SJSA1 (cell line): ENCODE data around the gene ZC3H7B. TPM values are rescaled to one million over a fixed set of nuclear protein-coding genes. Genes with fewer than 3 reads are reported as not detected.

Source experiments
- DNase-seq, 2 experiments: peaks; one replicate each; pipeline ENCODE4 v3.0.0-alpha.2; 2015 to 2020; ENCODE audit warnings: low spot score in 2 of 2, low read depth in 1 of 2
- H3K27ac ChIP-seq: fragments of 250-450 bp; sonication (Bioruptor Pico); 2 replicates; pipeline ENCODE4 v1.5.1; 2020; ENCODE audit warnings: mild to moderate bottlenecking, moderate library complexity
- H3K27me3 ChIP-seq: fragments of 250-450 bp; sonication (Bioruptor Pico); replicated peaks from 2 replicates; pipeline ENCODE4 v1.5.1; 2020; ENCODE audit warnings: mild to moderate bottlenecking, moderate library complexity
- H3K36me3 ChIP-seq: fragments of 250-450 bp; sonication (Bioruptor Pico); 2 replicates; pipeline ENCODE4 v1.5.1; 2020; ENCODE audit warnings: mild to moderate bottlenecking
- H3K4me1 ChIP-seq: fragments of 250-450 bp; sonication (Bioruptor Pico); replicated peaks from 2 replicates; pipeline ENCODE4 v1.6.1; 2021; ENCODE audit warnings: mild to moderate bottlenecking
- H3K4me3 ChIP-seq: fragments of 250-450 bp; sonication (Bioruptor Pico); 2 replicates; pipeline ENCODE4 v1.5.1; 2020; ENCODE audit warnings: mild to moderate bottlenecking
- H3K9me3 ChIP-seq: fragments of 250-450 bp; sonication (Bioruptor Pico); replicated peaks from 2 replicates; pipeline ENCODE4 v1.5.1; 2020; ENCODE audit warnings: mild to moderate bottlenecking
- total RNA-seq: library from RNA; depleted of rRNA; stranded (reverse); fragments of >200 nt; shearing (Covaris generic); gene quantifications from 2 replicates; pipeline ENCODE4 v1.2.3, GENCODE V29; 2014

Gene ZC3H7B
- total RNA-seq, 1 experiment from 2014 or later = 72.2 TPM

DNA sequence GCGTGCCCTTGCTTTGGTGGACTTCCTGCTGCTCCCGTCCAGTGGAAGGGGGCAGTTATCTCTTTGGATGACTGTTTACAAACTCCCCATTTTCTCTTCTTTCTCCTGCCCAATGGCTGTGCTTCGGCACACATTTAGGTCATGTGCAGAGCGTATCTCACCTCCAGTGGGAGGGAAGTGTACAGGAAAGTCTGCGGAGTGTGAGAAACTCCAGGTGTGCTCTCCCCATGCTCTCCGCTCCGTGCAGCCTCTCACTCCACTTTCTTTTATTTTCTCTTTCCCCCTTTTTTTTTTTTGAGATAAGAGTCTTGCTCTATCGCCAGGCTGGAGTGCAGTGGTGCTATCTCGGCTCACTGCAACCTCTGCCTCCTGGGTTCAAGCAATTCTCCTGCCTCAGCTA, 68.5 kb downstream of the ZC3H7B start:
- Histone ChIP-seq H3K27ac (no peak overlapping the region), H3K27me3 (no peaks in the 10 kb centered on the region), H3K4me1 (peaks cover 18% of the 10 kb centered on the region), H3K36me3 (no peaks in the 10 kb centered on the region), H3K9me3 (no peaks in the 10 kb centered on the region), H3K4me3 (no peak overlapping the region)
- DNase-seq = no peak

DNA sequence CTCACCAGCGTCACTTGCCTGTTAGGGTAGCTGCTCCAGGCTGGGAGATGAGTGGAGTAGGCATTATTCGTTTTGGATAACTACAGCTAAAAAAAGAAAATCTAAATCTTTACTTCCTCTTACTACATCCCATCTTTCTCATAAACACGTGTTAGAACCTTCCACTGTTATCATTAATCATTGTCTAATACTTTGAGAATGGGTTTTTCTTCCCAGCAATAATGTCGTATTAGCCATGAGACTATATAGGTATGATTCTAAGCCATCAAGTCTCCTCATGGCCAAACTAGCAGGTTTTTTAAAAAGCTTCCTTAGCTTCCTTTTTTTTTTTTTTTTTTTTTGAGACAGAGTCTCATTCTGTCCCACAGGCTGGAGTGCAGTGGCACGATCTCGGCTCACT, 76.5 kb downstream of the ZC3H7B start:
- Histone ChIP-seq H3K36me3 (no peaks in the 10 kb centered on the region), H3K27ac (no peak overlapping the region), H3K27me3 (no peaks in the 10 kb centered on the region), H3K9me3 (no peaks in the 10 kb centered on the region), H3K4me1 (peaks cover 17% of the 10 kb centered on the region), H3K4me3 (no peak overlapping the region)
- DNase-seq = no peak

DNA sequence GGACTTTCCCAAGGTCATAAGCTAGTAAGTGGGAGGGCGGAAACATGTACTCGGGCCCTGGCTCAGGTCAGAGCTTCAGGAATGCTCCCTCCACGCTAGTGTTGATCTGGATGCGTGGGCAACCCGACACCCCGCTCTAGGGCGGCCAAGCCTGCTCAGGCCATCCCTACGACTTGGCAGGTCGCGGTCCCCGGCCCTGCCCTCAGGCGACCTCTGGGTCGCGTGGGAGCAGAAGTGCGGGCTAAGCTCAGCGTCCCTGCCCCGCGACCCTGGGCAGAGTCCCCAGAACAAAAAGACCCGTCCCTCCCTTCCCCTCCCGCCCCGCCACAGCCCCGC, 79.6 kb downstream of the ZC3H7B start:
- Histone ChIP-seq H3K9me3 (no peaks in the 10 kb centered on the region), H3K27me3 (no peaks in the 10 kb centered on the region), H3K36me3 (peaks cover 8% of the 10 kb centered on the region), H3K4me1 (peaks cover 17% of the 10 kb centered on the region), H3K27ac (peak overlapping the region; percentile 98), H3K4me3 (peak overlapping the region; percentile 51)
- peak; percentile 78 to 84 for DNase-seq

GRCh38 chr22:41381329-41382097, 80.2 kb downstream of the ZC3H7B start, which contains the start of gene TEF:
Gene TEF, plus strand, starts transcription at chr22:41381942. Its CDS starts 103 bp downstream, at chr22:41382045.
- no peaks in the 10 kb centered on the region for H3K27me3 ChIP-seq
- H3K36me3 ChIP-seq = peaks cover 8% of the 10 kb centered on the region
- H3K9me3 ChIP-seq = no peaks in the 10 kb centered on the region

GRCh38 chr22:41382098-41382578, 80.8 kb downstream of the ZC3H7B start:
- peaks cover 17% of the 10 kb centered on the region for H3K4me1 ChIP-seq
- H3K27me3 ChIP-seq = no peaks in the 10 kb centered on the region
- H3K36me3 ChIP-seq = peaks cover 10% of the 10 kb centered on the region
- H3K9me3 ChIP-seq = no peaks in the 10 kb centered on the region
- peak in 1 of 2 experiments; percentile 64 for DNase-seq
- peak overlapping the region; percentile 51 for H3K4me3 ChIP-seq
- H3K27ac ChIP-seq = peak overlapping the region; percentile 98

More at GRCh38 chr22:41381329-41382097, 80.2 kb downstream of the ZC3H7B start, which contains the start of gene TEF:
- peak; percentile 97 to 99 for DNase-seq
- peaks cover 17% of the 10 kb centered on the region for H3K4me1 ChIP-seq
- peak within 1 kb of the TSS; percentile 98 for H3K27ac ChIP-seq
- peak within 1 kb of the TSS; percentile 51 for H3K4me3 ChIP-seq

- Histone ChIP-seq H3K4me3 (peak overlapping the region; percentile 51), H3K9me3 (no peaks in the 10 kb centered on the region), H3K27me3 (no peaks in the 10 kb centered on the region), H3K4me1 (peaks cover 17% of the 10 kb centered on the region), H3K27ac (no peak overlapping the region), H3K36me3 (peaks cover 14% of the 10 kb centered on the region)
- no peak for DNase-seq
These were observed 81.3 kb downstream of the ZC3H7B start for GRCh38 chr22:41382610-41383009.

DNA sequence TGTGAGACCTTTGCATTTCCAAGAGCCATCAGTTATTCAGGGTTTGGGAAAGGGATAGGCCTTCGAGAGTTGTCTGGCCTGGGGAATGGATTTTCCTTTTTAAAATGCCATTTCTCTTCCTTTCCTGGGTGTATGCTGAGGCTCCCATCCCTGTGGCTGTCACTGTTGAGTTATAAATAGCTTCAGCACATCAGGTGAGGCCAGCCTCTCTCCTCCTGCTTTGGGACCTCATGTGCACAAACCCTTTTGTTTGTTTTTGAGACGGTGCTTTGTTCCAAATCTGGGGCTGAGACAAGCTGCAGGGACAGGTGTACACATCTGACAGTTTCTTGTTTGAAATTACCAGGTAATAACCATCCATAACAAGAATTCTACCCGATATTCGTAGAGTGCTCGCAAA, 81.8 kb downstream of the ZC3H7B start:
- Histone ChIP-seq H3K27ac (no peak overlapping the region), H3K36me3 (peaks cover 16% of the 10 kb centered on the region), H3K4me3 (no peak overlapping the region; the same call in 1 of the 2 replicates), H3K9me3 (no peaks in the 10 kb centered on the region), H3K4me1 (peaks cover 17% of the 10 kb centered on the region), H3K27me3 (no peaks in the 10 kb centered on the region)
- no peak for DNase-seq

DNA sequence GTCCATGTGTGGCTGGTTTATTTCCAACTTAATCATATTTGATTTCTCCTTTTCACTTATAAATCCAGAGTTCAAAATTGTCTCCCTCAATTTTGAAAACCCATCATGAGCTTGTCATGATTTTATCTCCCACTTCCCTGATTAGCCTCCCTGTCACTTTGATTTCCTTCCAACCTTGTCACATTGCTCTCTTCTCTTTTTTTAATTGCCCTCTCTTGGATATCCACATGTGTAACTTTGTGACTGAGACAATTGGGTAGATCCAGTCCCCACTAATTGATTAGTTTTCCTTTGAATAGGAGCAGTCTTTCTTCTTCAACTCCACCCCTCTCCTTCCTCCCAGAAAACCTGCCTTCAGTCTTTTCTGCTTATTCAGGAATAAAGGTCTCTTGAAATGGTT, 82.8 kb downstream of the ZC3H7B start:
- Histone ChIP-seq H3K36me3 (peaks cover 25% of the 10 kb centered on the region), H3K27me3 (no peaks in the 10 kb centered on the region), H3K9me3 (no peaks in the 10 kb centered on the region), H3K4me3 (no peak overlapping the region), H3K27ac (no peak overlapping the region), H3K4me1 (peaks cover 17% of the 10 kb centered on the region)
- no peak for DNase-seq

- no peak for DNase-seq
- Histone ChIP-seq H3K4me3 (no peak overlapping the region), H3K4me1 (peaks cover 5% of the 10 kb centered on the region; the same call in 1 of the 2 replicates), H3K36me3 (peaks cover 38% of the 10 kb centered on the region), H3K27me3 (no peaks in the 10 kb centered on the region), H3K27ac (no peak overlapping the region), H3K9me3 (no peaks in the 10 kb centered on the region)
These were observed 86.0 kb downstream of the ZC3H7B start for GRCh38 chr22:41387341-41387740.

GRCh38 chr22:41394012-41394356, 92.7 kb downstream of the ZC3H7B start:
- DNase-seq = no peak
- no peaks in the 10 kb centered on the region for H3K9me3 ChIP-seq
- no peaks in the 10 kb centered on the region for H3K27me3 ChIP-seq
- H3K36me3 ChIP-seq = peaks cover 59% of the 10 kb centered on the region
- H3K27ac ChIP-seq = no peak overlapping the region
- H3K4me1 ChIP-seq = no peaks in the 10 kb centered on the region
- no peak overlapping the region for H3K4me3 ChIP-seq

- Histone ChIP-seq H3K9me3 (no peaks in the 10 kb centered on the region), H3K4me3 (no peak overlapping the region), H3K27me3 (no peaks in the 10 kb centered on the region), H3K27ac (no peak overlapping the region), H3K4me1 (no peaks in the 10 kb centered on the region), H3K36me3 (peaks cover 49% of the 10 kb centered on the region)
- DNase-seq = no peak
These were observed 94.4 kb downstream of the ZC3H7B start for GRCh38 chr22:41395531-41396240.

- no peaks in the 10 kb centered on the region for H3K27me3 ChIP-seq
- no peaks in the 10 kb centered on the region for H3K9me3 ChIP-seq
These were observed 96.0 kb downstream of the ZC3H7B start for GRCh38 chr22:41397143-41397811.

GRCh38 chr22:41398921-41399320, 97.6 kb downstream of the ZC3H7B start:
- Histone ChIP-seq H3K27ac (no peak overlapping the region), H3K9me3 (no peaks in the 10 kb centered on the region), H3K36me3 (peaks cover 37% of the 10 kb centered on the region), H3K4me1 (peaks cover 11% of the 10 kb centered on the region), H3K27me3 (no peaks in the 10 kb centered on the region), H3K4me3 (no peak overlapping the region)
- DNase-seq = no peak

More at GRCh38 chr22:41397143-41397811, 96.0 kb downstream of the ZC3H7B start:
- H3K4me1 ChIP-seq = peaks cover 7% of the 10 kb centered on the region; the same call in 1 of the 2 replicates
- H3K27ac ChIP-seq = no peak overlapping the region
- no peak overlapping the region for H3K4me3 ChIP-seq
- H3K36me3 ChIP-seq = peaks cover 45% of the 10 kb centered on the region
- no peak for DNase-seq
